ENCODE measurements around the gene TRIM33.

GRCh38 chr1:114386129-114387009 is 124.6 kb downstream of the TRIM33 start:
- TF ChIP-seq CTCF (IDR thresholded peaks at IDR 0.05) (no peak), USF2 (CRISPR knock-in tag; IDR thresholded peaks at IDR 0.05) (no peak), GABPB1 (CRISPR knock-in tag; IDR thresholded peaks at IDR 0.05) (no peak), USF1 (CRISPR knock-in tag; IDR thresholded peaks at IDR 0.05) (no peak), ETV6 (CRISPR knock-in tag; IDR thresholded peaks at IDR 0.05) (no peak), MAX (CRISPR knock-in tag; IDR thresholded peaks at IDR 0.05) (no peak)
